ENCODE data around the gene HIVEP2. TPM values are rescaled to one million over a fixed set of nuclear protein-coding genes. Genes with fewer than 3 reads are reported as not detected.

Gene HIVEP2
- total and polyA plus RNA-seq, 2 donors (not counting 3 experiments of a cell fraction or from before 2014, with no cell fraction given): 1.3 to 4.7 TPM

GRCh38 chr6:142913036-142913510, 31.9 kb downstream of the HIVEP2 start:
- H3K9me3 ChIP-seq (replicated peaks; ENCODE audit: control insufficient read depth, insufficient read depth, low read length): no peaks in the 10 kb centered on the region
- no peaks in the 10 kb centered on the region for H3K9me1 ChIP-seq (replicated peaks; ENCODE audit: control insufficient read depth, extremely low read depth, insufficient read depth, low read length)
- H3K36me3 ChIP-seq (ENCODE audit: control insufficient read depth in 2 of 2, extremely low read depth in 1 of 2, insufficient read depth in 2 of 2, low read length in 2 of 2): no peaks in the 10 kb centered on the region
- ChIA-PET POLR2A (no interaction called here), CTCF (no interaction called here)
- DNase-seq (ENCODE audit: low read depth, low spot score): no peak
- no peak overlapping the region for H3K4me2 ChIP-seq (ENCODE audit: insufficient read depth, low read length)
- BruUV-seq (replicated peaks): no TSS peak
- H3K79me2 ChIP-seq (ENCODE audit: control insufficient read depth, insufficient read depth, low read length): no peaks in the 10 kb centered on the region
- no peak overlapping the region for H3K9ac ChIP-seq (replicated peaks; ENCODE audit: extremely low read depth, insufficient read depth, low read length)
- no peak overlapping the region for H3K4me3 ChIP-seq (replicated peaks in 1 of 3; ENCODE audit: insufficient read depth in 1 of 3, low read depth in 1 of 3, low read length in 3 of 3)
- no peak for FAIRE-seq
- intact Hi-C loops (cut with micrococcal nuclease): no loop called here
- no peaks in the 10 kb centered on the region for H4K20me1 ChIP-seq (replicated peaks; ENCODE audit: control insufficient read depth, extremely low read depth, insufficient read depth, low read length)
- no peaks in the 10 kb centered on the region for H3K27me3 ChIP-seq (ENCODE audit: control insufficient read depth in 2 of 2, insufficient read depth in 2 of 2, low read length in 2 of 2)
- H3K4me1 ChIP-seq (ENCODE audit: control insufficient read depth, extremely low read depth, insufficient read depth, low read length): no peaks in the 10 kb centered on the region
- no peak overlapping the region for H3K27ac ChIP-seq (ENCODE audit: insufficient read depth, low read depth, low read length)
- H2AFZ ChIP-seq (ENCODE audit: low read depth, low read length): no peak overlapping the region
- TF ChIP-seq POLR2AphosphoS5 (IDR thresholded peaks at IDR 0.05; ENCODE audit: insufficient read depth, low read depth, low read length) (no peak), MAX (IDR thresholded peaks at IDR 0.05; ENCODE audit: insufficient read depth, insufficient read length) (no peak), JUN (IDR thresholded peaks at IDR 0.05; ENCODE audit: borderline replicate concordance, insufficient read depth, insufficient read length, low read depth) (no peak), FOS (IDR thresholded peaks at IDR 0.05; ENCODE audit: borderline replicate concordance, insufficient read depth, low read length) (no peak), POLR2A (IDR thresholded peaks at IDR 0.05; ENCODE audit: low read depth, low read length) (no peak), MYC (IDR thresholded peaks at IDR 0.05; ENCODE audit: low read depth, low read length) (no peak), EZH2 (IDR thresholded peaks at IDR 0.05; ENCODE audit: borderline replicate concordance, low read depth, low read length, severe bottlenecking) (no peak), CTCF (IDR thresholded peaks at IDR 0.05; ENCODE audit: extremely low read depth in 1 of 2, insufficient read depth in 1 of 2, low read depth in 1 of 2, low read length in 2 of 2) (no peak), GATA2 (IDR thresholded peaks at IDR 0.05; ENCODE audit: insufficient read depth, insufficient read length, low read depth, low read length) (no peak)
- dilution Hi-C loops (cut with MboI; ENCODE audit: extremely low pct_ligation_motif_present, low sequenced_read_pairs): no loop called here
